ENCODE measurements around the gene INS. TPM values are rescaled to one million over a fixed set of nuclear protein-coding genes. Genes with fewer than 3 reads are reported as not detected.
A peak's percentile ranks its signal among the peaks of the same experiment; 100 is the strongest.

Gene INS
- total and polyA plus RNA-seq, 2 of the 13 experiments (the other 11 are each of a cell fraction or from before 2014, with no cell fraction given) = not detected

GRCh38 chr11:2135648-2136201, 25.3 kb downstream of the INS start (continued):
- TF ChIP-seq ZNF180 (CRISPR knock-in tag; IDR thresholded peaks at IDR 0.05; ENCODE audit: borderline replicate concordance, low read depth) (no peak), ZNF7 (CRISPR knock-in tag; IDR thresholded peaks at IDR 0.05) (no peak), ZNF432 (CRISPR knock-in tag; IDR thresholded peaks at IDR 0.05; ENCODE audit: borderline replicate concordance) (no peak), SNAI1 (CRISPR knock-in tag; IDR thresholded peaks at IDR 0.05; ENCODE audit: borderline replicate concordance) (no peak), TOPORS (CRISPR knock-in tag; IDR thresholded peaks at IDR 0.05) (0 out of 2 replicates have a peak, but pooled peaks have one; percentile 83), ZNF350 (CRISPR knock-in tag; IDR thresholded peaks at IDR 0.05; ENCODE audit: borderline replicate concordance, low read depth) (peak; percentile 26), ARNT2 (CRISPR knock-in tag; IDR thresholded peaks at IDR 0.05; ENCODE audit: low read depth) (peak; percentile 4; the same call in 1 of the 2 replicates), HOXA9 (CRISPR knock-in tag; IDR thresholded peaks at IDR 0.05; ENCODE audit: borderline replicate concordance) (no peak), ZFP1 (CRISPR knock-in tag; IDR thresholded peaks at IDR 0.05) (no peak), SNAPC2 (CRISPR knock-in tag; IDR thresholded peaks at IDR 0.05) (0 out of 2 replicates have a peak, but pooled peaks have one; percentile 21), HNF4A (CRISPR knock-in tag; IDR thresholded peaks at IDR 0.05) (no peak; the same call in 1 of the 2 replicates), AGO2 (optimal IDR thresholded peaks at IDR 0.05; ENCODE audit: low read depth, low read length) (peak; percentile 88), CCDC6 (CRISPR knock-in tag; IDR thresholded peaks at IDR 0.05) (no peak; the same call in 1 of the 2 replicates), ZNF383 (CRISPR knock-in tag; IDR thresholded peaks at IDR 0.05; ENCODE audit: borderline replicate concordance) (no peak), TRAFD1 (CRISPR knock-in tag; IDR thresholded peaks at IDR 0.05; ENCODE audit: borderline replicate concordance) (no peak), MED1 (CRISPR knock-in tag; IDR thresholded peaks at IDR 0.05) (no peak)
- TF ChIP-seq, protein P1, sequence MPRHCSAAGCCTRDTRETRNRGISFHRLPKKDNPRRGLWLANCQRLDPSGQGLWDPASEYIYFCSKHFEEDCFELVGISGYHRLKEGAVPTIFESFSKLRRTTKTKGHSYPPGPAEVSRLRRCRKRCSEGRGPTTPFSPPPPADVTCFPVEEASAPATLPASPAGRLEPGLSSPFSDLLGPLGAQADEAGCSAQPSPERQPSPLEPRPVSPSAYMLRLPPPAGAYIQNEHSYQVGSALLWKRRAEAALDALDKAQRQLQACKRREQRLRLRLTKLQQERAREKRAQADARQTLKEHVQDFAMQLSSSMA (CRISPR knock-in tag; IDR thresholded peaks at IDR 0.05) = no peak
- TF ChIP-seq, protein P2, sequence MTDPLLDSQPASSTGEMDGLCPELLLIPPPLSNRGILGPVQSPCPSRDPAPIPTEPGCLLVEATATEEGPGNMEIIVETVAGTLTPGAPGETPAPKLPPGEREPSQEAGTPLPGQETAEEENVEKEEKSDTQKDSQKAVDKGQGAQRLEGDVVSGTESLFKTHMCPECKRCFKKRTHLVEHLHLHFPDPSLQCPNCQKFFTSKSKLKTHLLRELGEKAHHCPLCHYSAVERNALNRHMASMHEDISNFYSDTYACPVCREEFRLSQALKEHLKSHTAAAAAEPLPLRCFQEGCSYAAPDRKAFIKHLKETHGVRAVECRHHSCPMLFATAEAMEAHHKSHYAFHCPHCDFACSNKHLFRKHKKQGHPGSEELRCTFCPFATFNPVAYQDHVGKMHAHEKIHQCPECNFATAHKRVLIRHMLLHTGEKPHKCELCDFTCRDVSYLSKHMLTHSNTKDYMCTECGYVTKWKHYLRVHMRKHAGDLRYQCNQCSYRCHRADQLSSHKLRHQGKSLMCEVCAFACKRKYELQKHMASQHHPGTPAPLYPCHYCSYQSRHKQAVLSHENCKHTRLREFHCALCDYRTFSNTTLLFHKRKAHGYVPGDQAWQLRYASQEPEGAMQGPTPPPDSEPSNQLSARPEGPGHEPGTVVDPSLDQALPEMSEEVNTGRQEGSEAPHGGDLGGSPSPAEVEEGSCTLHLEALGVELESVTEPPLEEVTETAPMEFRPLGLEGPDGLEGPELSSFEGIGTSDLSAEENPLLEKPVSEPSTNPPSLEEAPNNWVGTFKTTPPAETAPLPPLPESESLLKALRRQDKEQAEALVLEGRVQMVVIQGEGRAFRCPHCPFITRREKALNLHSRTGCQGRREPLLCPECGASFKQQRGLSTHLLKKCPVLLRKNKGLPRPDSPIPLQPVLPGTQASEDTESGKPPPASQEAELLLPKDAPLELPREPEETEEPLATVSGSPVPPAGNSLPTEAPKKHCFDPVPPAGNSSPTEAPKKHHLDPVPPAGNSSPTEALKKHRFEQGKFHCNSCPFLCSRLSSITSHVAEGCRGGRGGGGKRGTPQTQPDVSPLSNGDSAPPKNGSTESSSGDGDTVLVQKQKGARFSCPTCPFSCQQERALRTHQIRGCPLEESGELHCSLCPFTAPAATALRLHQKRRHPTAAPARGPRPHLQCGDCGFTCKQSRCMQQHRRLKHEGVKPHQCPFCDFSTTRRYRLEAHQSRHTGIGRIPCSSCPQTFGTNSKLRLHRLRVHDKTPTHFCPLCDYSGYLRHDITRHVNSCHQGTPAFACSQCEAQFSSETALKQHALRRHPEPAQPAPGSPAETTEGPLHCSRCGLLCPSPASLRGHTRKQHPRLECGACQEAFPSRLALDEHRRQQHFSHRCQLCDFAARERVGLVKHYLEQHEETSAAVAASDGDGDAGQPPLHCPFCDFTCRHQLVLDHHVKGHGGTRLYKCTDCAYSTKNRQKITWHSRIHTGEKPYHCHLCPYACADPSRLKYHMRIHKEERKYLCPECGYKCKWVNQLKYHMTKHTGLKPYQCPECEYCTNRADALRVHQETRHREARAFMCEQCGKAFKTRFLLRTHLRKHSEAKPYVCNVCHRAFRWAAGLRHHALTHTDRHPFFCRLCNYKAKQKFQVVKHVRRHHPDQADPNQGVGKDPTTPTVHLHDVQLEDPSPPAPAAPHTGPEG (CRISPR knock-in tag; IDR thresholded peaks at IDR 0.05) = no peak

Data from HepG2 (cell line).